K562 (cell line): Measurements from ENCODE around the gene HLF. TPM values are rescaled to one million over a fixed set of nuclear protein-coding genes. Genes with fewer than 3 reads are reported as not detected.
A peak's percentile ranks its signal among the peaks of the same experiment; 100 is the strongest.

Experiments used
- AFF4 ChIP-seq: sonication (generic); formaldehyde crosslinking; IDR thresholded peaks from 2 replicates; pipeline ENCODE4 v1.8.0; 2023; ENCODE audit warnings: mild to moderate bottlenecking, missing genetic modification reagents
- BCL6 ChIP-seq: fragments of 250-450 bp; sonication (Bioruptor Pico); IDR thresholded peaks from 2 replicates; pipeline ENCODE4 v1.4.0; 2020
- BRF1 ChIP-seq: IDR thresholded peaks from 3 replicates; pipeline ENCODE4 v1.6.1; 2011; ENCODE audit warnings: borderline replicate concordance, mild to moderate bottlenecking; ENCODE audit not compliant: insufficient read length; ENCODE audit errors: extremely low read depth
- FOXP4 ChIP-seq: sonication (generic); formaldehyde crosslinking; IDR thresholded peaks from 2 replicates; pipeline ENCODE4 v1.8.0; 2022; ENCODE audit warnings: mild to moderate bottlenecking, missing genetic modification reagents, borderline replicate concordance
- HNRNPH1 ChIP-seq: fragments of 200-400 bp; formaldehyde crosslinking; optimal IDR thresholded peaks from 2 replicates; pipeline ENCODE3; 2017; ENCODE audit warnings: low read depth, mild to moderate bottlenecking, low read length, moderate library complexity
- KDM1A ChIP-seq, 2 experiments: fragments of 450-650 bp; IDR thresholded peaks; 2 replicates each; pipeline ENCODE4 v1.6.1; 2016; ENCODE audit warnings: mild to moderate bottlenecking in 2 of 2
- L3MBTL2 ChIP-seq: fragments of 450-650 bp; IDR thresholded peaks from 2 replicates; pipeline ENCODE4 v1.6.1; 2016; ENCODE audit warnings: mild to moderate bottlenecking, moderate library complexity
- NCOA2 ChIP-seq, 2 experiments: fragments of 450-650 bp; IDR thresholded peaks; 2 replicates each; pipeline ENCODE4 v1.6.1; 2018; ENCODE audit warnings: mild to moderate bottlenecking in 2 of 2, moderate library complexity in 1 of 2; ENCODE audit not compliant: partially characterized antibody in 2 of 2
- PHB2 ChIP-seq: fragments of 450-650 bp; IDR thresholded peaks from 2 replicates; pipeline ENCODE4 v1.6.1; 2017; ENCODE audit warnings: low read depth
- RFX1 ChIP-seq: fragments of 450-650 bp; IDR thresholded peaks from 2 replicates; pipeline ENCODE4 v1.6.1; 2016; ENCODE audit warnings: mild to moderate bottlenecking, moderate library complexity
- SIN3B ChIP-seq: fragments of 450-650 bp; IDR thresholded peaks from 2 replicates; pipeline ENCODE4 v1.6.1; 2017; ENCODE audit warnings: low read depth, mild to moderate bottlenecking, moderate library complexity
- SP1 ChIP-seq: sonication (generic); formaldehyde crosslinking; IDR thresholded peaks from 2 replicates; pipeline ENCODE4 v1.8.1; 2022; ENCODE audit warnings: mild to moderate bottlenecking, missing genetic modification reagents
- TAF15 ChIP-seq: fragments of 200-400 bp; formaldehyde crosslinking; IDR thresholded peaks from 2 replicates; pipeline ENCODE4 v1.6.1; 2017; ENCODE audit warnings: mild to moderate bottlenecking, low read depth, low read length, moderate library complexity
- USF1 ChIP-seq: sonication (generic); formaldehyde crosslinking; IDR thresholded peaks from 2 replicates; pipeline ENCODE4 v1.9.0; 2022; ENCODE audit warnings: mild to moderate bottlenecking, missing genetic modification reagents
- XRCC5 ChIP-seq: fragments of 200-400 bp; formaldehyde crosslinking; IDR thresholded peaks from 2 replicates; pipeline ENCODE4 v1.6.1; 2017; ENCODE audit warnings: low read depth, mild to moderate bottlenecking, low read length
- ZBTB2 ChIP-seq: fragments of 450-650 bp; IDR thresholded peaks from 2 replicates; pipeline ENCODE4 v1.6.1; 2016; ENCODE audit warnings: antibody characterized with exemption
- ZFX ChIP-seq: sonication (generic); formaldehyde crosslinking; IDR thresholded peaks from 2 replicates; pipeline ENCODE4 v1.8.0; 2022; ENCODE audit warnings: mild to moderate bottlenecking, missing genetic modification reagents, moderate library complexity
- ZNF121 ChIP-seq: sonication (generic); formaldehyde crosslinking; conservative IDR thresholded peaks from 2 replicates; pipeline ENCODE4 v1.8.0; 2022; ENCODE audit warnings: missing genetic modification reagents
- ZNF165 ChIP-seq: fragments of 250-450 bp; sonication (Bioruptor Pico); IDR thresholded peaks from 2 replicates; pipeline ENCODE4 v1.4.0; 2020; ENCODE audit warnings: borderline replicate concordance
- ZNF507 ChIP-seq: conservative IDR thresholded peaks from 2 replicates; pipeline ENCODE4 v1.6.1; 2017; ENCODE audit warnings: missing genetic modification characterization, missing compliant biosample characterization
- polyA plus RNA-seq, 8 experiments: library from polyadenylated mRNA; depleted of rRNA in 4 of 8; stranded (reverse) in 5 of 8; unstranded in 3 of 8; fragments of >200 nt; fragmentation: Nextera tagmentation in 2 of 8; fragmentation: Illumina TruSeq in 1 of 8; extraction: Ambion mirVana in 2 of 8; extraction: Trizol in 1 of 8; gene quantifications; 2 replicates each; pipeline versions ENCODE4 v1.2.1 to v1.2.3, GENCODE V29; 2011 to 2014; ENCODE audit warnings: inconsistent platforms in 1 of 8, missing spikeins in 1 of 8
- total RNA-seq, 7 experiments: library from RNA; depleted of rRNA in 6 of 7; stranded (reverse); fragments of >200 nt in 6 of 7; fragmentation: Illumina TruSeq in 2 of 7; extraction: Trizol in 2 of 7; gene quantifications; 2 replicates each; pipeline versions ENCODE4 v1.2.1 to v1.2.3, GENCODE V29; 2011 to 2021; ENCODE audit warnings: low replicate concordance in 1 of 7

Gene HLF
- total and polyA plus RNA-seq, 9 of the 15 experiments (the other 6 are each of a cell fraction or from before 2014, with no cell fraction given), result 0.03 to 0.24 (median 0.09) TPM

- TF ChIP-seq KDM1A (IDR thresholded peaks at IDR 0.05) (no peak), BRF1 (no peak), USF1 (CRISPR knock-in tag) (no peak), FOXP4 (CRISPR knock-in tag) (peak; percentile 86; the same call in 1 of the 2 replicates), BCL6 (no peak), XRCC5 (no peak), ZFX (CRISPR knock-in tag) (peak; percentile 32; the same call in 1 of the 2 replicates), RFX1 (no peak), NCOA2 (IDR thresholded peaks at IDR 0.05; ENCODE audit: partially characterized antibody in 2 of 2) (no peak), HNRNPH1 (no peak), SP1 (CRISPR knock-in tag) (no peak), SIN3B (no peak), ZNF121 (CRISPR knock-in tag) (peak; percentile 97), ZNF165 (CRISPR knock-in tag) (no peak), ZNF507 (tag) (no peak), TAF15 (no peak), PHB2 (no peak), L3MBTL2 (peak; percentile 98), AFF4 (CRISPR knock-in tag) (no peak), ZBTB2 (no peak)
These were observed at the start of gene HLF (continued) for GRCh38 chr17:55264645-55265298.
